ENCODE measurements around the gene ATOSB. TPM values are rescaled to one million over a fixed set of nuclear protein-coding genes. Genes with fewer than 3 reads are reported as not detected.

ATOSB gene
- total RNA-seq, 1 experiment from 2014 or later: 9.2 TPM

DNA sequence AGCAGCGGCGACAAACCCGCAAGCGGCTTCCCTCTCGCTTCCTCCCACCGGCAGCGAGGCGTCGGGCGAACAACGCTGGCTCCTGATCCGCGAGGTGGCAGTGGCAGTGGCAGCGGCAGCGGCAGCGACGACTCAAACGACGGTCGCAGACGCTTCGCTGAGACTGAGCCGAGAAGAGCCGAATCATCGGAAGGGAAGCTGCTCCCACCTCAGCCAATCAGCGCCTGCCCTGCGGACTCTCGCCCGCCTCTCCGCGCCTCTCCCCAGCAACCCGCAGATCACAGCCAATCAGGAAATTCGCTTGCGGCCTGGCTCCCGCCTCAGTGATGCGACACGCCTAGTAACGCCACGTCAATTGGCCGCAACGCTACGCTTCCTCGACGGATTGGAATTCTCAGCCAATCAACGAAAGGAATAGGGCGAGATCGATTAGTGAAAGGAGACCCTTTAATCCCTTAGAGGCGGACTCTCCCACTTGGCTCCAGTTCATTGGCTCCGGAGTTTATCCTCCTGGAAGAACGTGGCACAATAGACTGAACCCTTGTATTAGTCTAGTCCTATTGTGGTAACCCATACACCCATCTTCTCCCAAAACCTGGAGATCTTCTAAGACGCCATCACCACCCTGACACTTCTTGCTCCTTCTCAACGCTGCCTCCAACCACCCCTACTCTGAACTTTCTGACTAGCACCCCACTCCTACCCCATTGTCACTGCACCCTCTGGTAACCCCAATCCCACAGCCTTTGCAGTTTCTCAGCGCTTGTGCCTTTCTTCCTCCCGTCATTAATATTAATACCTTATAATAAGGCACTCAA is 43.0 kb downstream of the ATOSB start, which contains the start of gene VCP:
Gene VCP (minus strand): TSS at position 165 of the 818 bp plus-strand sequence. CDS start 272 bp downstream, outside the sequence.
- intact Hi-C loops (cut with micrococcal nuclease): no loop called here
- peak; percentile 98 for DNase-seq
- Histone ChIP-seq H3K4me3 (ENCODE audit: low read length) (peak within 1 kb of the TSS; percentile 97), H3K4me1 (ENCODE audit: insufficient read depth, low read length) (peaks cover 18% of the 10 kb centered on the region), H3K79me2 (ENCODE audit: low read length) (peaks cover 58% of the 10 kb centered on the region), H3K27ac (ENCODE audit: low read length) (peak within 1 kb of the TSS; percentile 96), H3K9ac (ENCODE audit: low read length) (peak within 1 kb of the TSS; percentile 99), H2AFZ (ENCODE audit: low read length) (peak within 1 kb of the TSS; percentile 43; the same call in 1 of the 2 replicates), H3K9me2 (replicated peaks; ENCODE audit: low read length) (no peaks in the 10 kb centered on the region), H3K9me3 (ENCODE audit: low read length) (no peaks in the 10 kb centered on the region), H3K27me3 (ENCODE audit: low read length) (no peaks in the 10 kb centered on the region), H3K36me3 (ENCODE audit: low read depth, low read length) (peaks cover 14% of the 10 kb centered on the region), H3F3A (ENCODE audit: low read length, unreplicated experiment) (no peaks in the 10 kb centered on the region), H3K4me2 (ENCODE audit: low read length) (peak within 1 kb of the TSS; percentile 97), H4K20me1 (ENCODE audit: low read length) (peaks cover 41% of the 10 kb centered on the region)
- peak; percentile 90 for ATAC-seq
- ChIA-PET POLR2A (ENCODE audit: unreplicated experiment) (no interaction called here), CTCF (interaction anchor here (0.6 kb wide), 1 partner anchor 24 kb away, joined by 4 read pairs; the partner anchor contains the start of gene PIGO)
- no TSS peak for BruUV-seq (replicated peaks)
- TF ChIP-seq EZH2 (IDR thresholded peaks at IDR 0.05; ENCODE audit: low read length, unreplicated experiment): no peak
- no peak for TF ChIP-seq EZH2phosphoT487 (IDR thresholded peaks at IDR 0.05; ENCODE audit: borderline replicate concordance, low read length)
- TF ChIP-seq, protein P1, sequence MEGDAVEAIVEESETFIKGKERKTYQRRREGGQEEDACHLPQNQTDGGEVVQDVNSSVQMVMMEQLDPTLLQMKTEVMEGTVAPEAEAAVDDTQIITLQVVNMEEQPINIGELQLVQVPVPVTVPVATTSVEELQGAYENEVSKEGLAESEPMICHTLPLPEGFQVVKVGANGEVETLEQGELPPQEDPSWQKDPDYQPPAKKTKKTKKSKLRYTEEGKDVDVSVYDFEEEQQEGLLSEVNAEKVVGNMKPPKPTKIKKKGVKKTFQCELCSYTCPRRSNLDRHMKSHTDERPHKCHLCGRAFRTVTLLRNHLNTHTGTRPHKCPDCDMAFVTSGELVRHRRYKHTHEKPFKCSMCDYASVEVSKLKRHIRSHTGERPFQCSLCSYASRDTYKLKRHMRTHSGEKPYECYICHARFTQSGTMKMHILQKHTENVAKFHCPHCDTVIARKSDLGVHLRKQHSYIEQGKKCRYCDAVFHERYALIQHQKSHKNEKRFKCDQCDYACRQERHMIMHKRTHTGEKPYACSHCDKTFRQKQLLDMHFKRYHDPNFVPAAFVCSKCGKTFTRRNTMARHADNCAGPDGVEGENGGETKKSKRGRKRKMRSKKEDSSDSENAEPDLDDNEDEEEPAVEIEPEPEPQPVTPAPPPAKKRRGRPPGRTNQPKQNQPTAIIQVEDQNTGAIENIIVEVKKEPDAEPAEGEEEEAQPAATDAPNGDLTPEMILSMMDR (conservative IDR thresholded peaks at IDR 0.05; ENCODE audit: low read depth, low read length): no peak

DNA sequence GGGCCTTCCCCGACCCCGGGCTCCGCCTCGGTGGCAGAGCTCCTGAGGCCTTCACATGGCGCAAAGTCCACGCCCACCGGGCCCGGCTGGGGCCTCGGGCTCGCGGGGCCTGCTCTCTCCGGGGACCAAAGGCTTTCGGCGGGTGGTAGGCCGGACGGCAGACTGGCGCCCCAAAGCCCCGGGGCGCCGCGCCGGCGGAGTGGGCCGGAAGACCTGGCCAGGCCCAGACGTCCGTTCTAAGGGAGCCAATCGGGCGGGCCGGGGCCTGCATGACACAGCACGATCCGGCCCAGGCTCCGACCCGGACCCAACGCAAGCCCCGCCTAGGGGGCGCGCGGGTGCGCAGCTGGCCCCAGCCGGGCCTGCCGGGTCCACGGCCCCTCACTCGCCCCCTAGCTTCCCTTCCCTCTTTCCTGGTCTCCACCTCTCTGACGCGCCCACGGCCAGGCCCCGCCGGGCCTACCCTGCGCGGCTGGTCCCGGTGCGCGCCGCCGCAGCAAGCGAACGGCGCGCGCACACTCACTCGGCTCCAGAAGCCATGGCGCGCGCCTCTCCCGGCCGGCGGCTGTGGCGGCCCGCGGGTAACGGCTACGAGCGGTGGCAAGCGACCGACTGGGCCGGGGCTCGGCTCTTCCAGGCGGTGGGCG is 43.7 kb downstream of the ATOSB start:
- peak; percentile 60 for DNase-seq
- H3K4me1 ChIP-seq (ENCODE audit: insufficient read depth, low read length): peaks cover 18% of the 10 kb centered on the region
- H3K79me2 ChIP-seq (ENCODE audit: low read length): peaks cover 58% of the 10 kb centered on the region
- BruUV-seq (replicated peaks): no TSS peak
- CTCF ChIA-PET: interaction anchor here (1.0 kb wide), 1 partner anchor 8 kb away, joined by 3 read pairs; the partner anchor contains the start of gene FANCG
- no peaks in the 10 kb centered on the region for H3F3A ChIP-seq (ENCODE audit: low read length, unreplicated experiment)
- no peaks in the 10 kb centered on the region for H3K9me3 ChIP-seq (ENCODE audit: low read length)
- peaks cover 22% of the 10 kb centered on the region for H3K36me3 ChIP-seq (ENCODE audit: low read depth, low read length)
- peak overlapping the region; percentile 96 for H3K27ac ChIP-seq (ENCODE audit: low read length)
- POLR2A ChIA-PET (ENCODE audit: unreplicated experiment): interaction anchor here (0.6 kb wide), 2 partner anchors 70 to 296 kb away, joined by 3 read pairs; no protein-coding TSS in a partner anchor
- H3K27me3 ChIP-seq (ENCODE audit: low read length): no peaks in the 10 kb centered on the region
- H4K20me1 ChIP-seq (ENCODE audit: low read length): peaks cover 49% of the 10 kb centered on the region
- H3K4me3 ChIP-seq (ENCODE audit: low read length): peak overlapping the region; percentile 97
- no peaks in the 10 kb centered on the region for H3K9me2 ChIP-seq (replicated peaks; ENCODE audit: low read length)
- peak overlapping the region; percentile 99 for H3K9ac ChIP-seq (ENCODE audit: low read length)
- peak overlapping the region; percentile 97 for H3K4me2 ChIP-seq (ENCODE audit: low read length)
- H2AFZ ChIP-seq (ENCODE audit: low read length): peak overlapping the region; percentile 43; the same call in 1 of the 2 replicates
- intact Hi-C loops (cut with micrococcal nuclease): no loop called here
- ATAC-seq: peak; percentile 73
- TF ChIP-seq EZH2phosphoT487 (IDR thresholded peaks at IDR 0.05; ENCODE audit: borderline replicate concordance, low read length) (no peak), EZH2 (IDR thresholded peaks at IDR 0.05; ENCODE audit: low read length, unreplicated experiment) (no peak)
- TF ChIP-seq, protein P1 (conservative IDR thresholded peaks at IDR 0.05; ENCODE audit: low read depth, low read length): no peak; the same call in 1 of the 2 replicates
